Fibroblast of peridontal ligament (primary cell): Measurements from ENCODE around the gene EVA1B.

Source experiments
- DNase-seq: peaks from one replicate; pipeline ENCODE4 v3.0.0-alpha.2; 2010; ENCODE audit errors: extremely low read depth

Gene EVA1B

GRCh38 chr1:36323636-36324352 is at the start of gene EVA1B:
Gene EVA1B, minus strand, starts transcription at chr1:36323645. Its CDS starts 608 bp downstream, at chr1:36323037.
- DNase-seq: peak; percentile 63

- DNase-seq: no peak
These were observed 49.2 kb upstream of the EVA1B start for GRCh38 chr1:36372617-36373016.

- DNase-seq: peak; percentile 63
These were observed 45.8 kb upstream of the EVA1B start for GRCh38 chr1:36369061-36369861.

GRCh38 chr1:36367798-36368197 is 44.4 kb upstream of the EVA1B start:
- no peak for DNase-seq

- DNase-seq: no peak
These were observed 43.6 kb upstream of the EVA1B start for GRCh38 chr1:36367066-36367465.

GRCh38 chr1:36366091-36366661 is 42.7 kb upstream of the EVA1B start:
- no peak for DNase-seq

GRCh38 chr1:36365381-36365780 is 41.9 kb upstream of the EVA1B start:
- peak; percentile 88 for DNase-seq

GRCh38 chr1:36359911-36360550 is 36.6 kb upstream of the EVA1B start:
- no peak for DNase-seq

- no peak for DNase-seq
These were observed 35.9 kb upstream of the EVA1B start for GRCh38 chr1:36359383-36359782.

GRCh38 chr1:36358514-36359084 is 35.2 kb upstream of the EVA1B start:
- no peak for DNase-seq

- DNase-seq: no peak
These were observed 32.4 kb upstream of the EVA1B start for GRCh38 chr1:36355811-36356210.

GRCh38 chr1:36354486-36354885 is 31.0 kb upstream of the EVA1B start:
- no peak for DNase-seq

GRCh38 chr1:36352910-36353878 is 29.7 kb upstream of the EVA1B start:
- peak; percentile 51 for DNase-seq

- no peak for DNase-seq
These were observed 28.9 kb upstream of the EVA1B start for GRCh38 chr1:36352125-36352909.

GRCh38 chr1:36351227-36351977 is 28.0 kb upstream of the EVA1B start:
- peak; percentile 88 for DNase-seq

- DNase-seq: peak; percentile 75
These were observed 27.3 kb upstream of the EVA1B start for GRCh38 chr1:36350659-36351226.

GRCh38 chr1:36349839-36350238 is 26.4 kb upstream of the EVA1B start:
- DNase-seq: no peak

- DNase-seq: no peak
These were observed 25.8 kb upstream of the EVA1B start for GRCh38 chr1:36349241-36349671.
